ENCODE measurements around the gene ANTXRL. TPM values are rescaled to one million over a fixed set of nuclear protein-coding genes. Genes with fewer than 3 reads are reported as not detected.
"Not testable (repeated sequence)": the region's sequence is repeated elsewhere in the genome, so short reads cannot be mapped to it uniquely, and the experiment has no call there.

Gene ANTXRL
- total RNA-seq, 1 donor from 2014 or later, result not detected

DNA sequence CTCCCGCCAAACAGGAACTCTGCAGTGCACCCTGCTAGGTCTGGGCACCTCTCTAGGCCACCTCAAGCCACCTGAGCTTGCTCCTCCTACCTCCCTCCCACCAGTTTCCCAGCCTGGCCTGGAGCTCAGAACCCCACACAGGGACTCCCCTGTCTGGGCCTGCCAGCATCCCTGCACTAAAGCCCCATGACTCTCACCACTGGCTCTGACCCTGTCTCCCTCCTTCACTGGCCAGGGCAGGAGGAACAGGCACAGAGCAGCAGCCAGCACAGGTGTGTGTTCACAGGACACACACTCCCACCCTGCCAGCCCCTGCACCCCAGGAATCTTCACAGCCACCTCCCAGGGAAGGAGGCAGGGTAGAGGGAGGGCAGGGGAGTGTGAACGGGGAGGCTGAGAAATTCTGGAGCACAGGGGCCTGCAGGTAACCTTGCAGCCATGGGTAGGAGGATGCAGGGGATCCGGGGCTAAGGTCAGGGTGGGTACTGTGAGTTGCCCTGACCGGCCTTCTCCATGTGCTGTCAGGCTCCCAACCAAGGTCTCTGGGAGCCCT is 13.9 kb upstream of the ANTXRL start:
- H3K4me1 Mint-ChIP-seq (ENCODE audit: low read depth), result no peaks in the 10 kb centered on the region
- H3K36me3 Mint-ChIP-seq (ENCODE audit: low read depth), result no peaks in the 10 kb centered on the region
- H3K9me3 Mint-ChIP-seq (ENCODE audit: low read depth), result no peaks in the 10 kb centered on the region
- H3K4me3 Mint-ChIP-seq (ENCODE audit: unreplicated experiment), result no peak overlapping the region
- TF ChIP-seq, protein P1, sequence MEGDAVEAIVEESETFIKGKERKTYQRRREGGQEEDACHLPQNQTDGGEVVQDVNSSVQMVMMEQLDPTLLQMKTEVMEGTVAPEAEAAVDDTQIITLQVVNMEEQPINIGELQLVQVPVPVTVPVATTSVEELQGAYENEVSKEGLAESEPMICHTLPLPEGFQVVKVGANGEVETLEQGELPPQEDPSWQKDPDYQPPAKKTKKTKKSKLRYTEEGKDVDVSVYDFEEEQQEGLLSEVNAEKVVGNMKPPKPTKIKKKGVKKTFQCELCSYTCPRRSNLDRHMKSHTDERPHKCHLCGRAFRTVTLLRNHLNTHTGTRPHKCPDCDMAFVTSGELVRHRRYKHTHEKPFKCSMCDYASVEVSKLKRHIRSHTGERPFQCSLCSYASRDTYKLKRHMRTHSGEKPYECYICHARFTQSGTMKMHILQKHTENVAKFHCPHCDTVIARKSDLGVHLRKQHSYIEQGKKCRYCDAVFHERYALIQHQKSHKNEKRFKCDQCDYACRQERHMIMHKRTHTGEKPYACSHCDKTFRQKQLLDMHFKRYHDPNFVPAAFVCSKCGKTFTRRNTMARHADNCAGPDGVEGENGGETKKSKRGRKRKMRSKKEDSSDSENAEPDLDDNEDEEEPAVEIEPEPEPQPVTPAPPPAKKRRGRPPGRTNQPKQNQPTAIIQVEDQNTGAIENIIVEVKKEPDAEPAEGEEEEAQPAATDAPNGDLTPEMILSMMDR (IDR thresholded peaks at IDR 0.05), result no peak
- DNase-seq (ENCODE audit: low spot score), result no peak
- H3K27ac Mint-ChIP-seq (ENCODE audit: unreplicated experiment), result no peak overlapping the region
- H3K27me3 Mint-ChIP-seq (ENCODE audit: low read depth), result peaks cover 30% of the 10 kb centered on the region

DNA sequence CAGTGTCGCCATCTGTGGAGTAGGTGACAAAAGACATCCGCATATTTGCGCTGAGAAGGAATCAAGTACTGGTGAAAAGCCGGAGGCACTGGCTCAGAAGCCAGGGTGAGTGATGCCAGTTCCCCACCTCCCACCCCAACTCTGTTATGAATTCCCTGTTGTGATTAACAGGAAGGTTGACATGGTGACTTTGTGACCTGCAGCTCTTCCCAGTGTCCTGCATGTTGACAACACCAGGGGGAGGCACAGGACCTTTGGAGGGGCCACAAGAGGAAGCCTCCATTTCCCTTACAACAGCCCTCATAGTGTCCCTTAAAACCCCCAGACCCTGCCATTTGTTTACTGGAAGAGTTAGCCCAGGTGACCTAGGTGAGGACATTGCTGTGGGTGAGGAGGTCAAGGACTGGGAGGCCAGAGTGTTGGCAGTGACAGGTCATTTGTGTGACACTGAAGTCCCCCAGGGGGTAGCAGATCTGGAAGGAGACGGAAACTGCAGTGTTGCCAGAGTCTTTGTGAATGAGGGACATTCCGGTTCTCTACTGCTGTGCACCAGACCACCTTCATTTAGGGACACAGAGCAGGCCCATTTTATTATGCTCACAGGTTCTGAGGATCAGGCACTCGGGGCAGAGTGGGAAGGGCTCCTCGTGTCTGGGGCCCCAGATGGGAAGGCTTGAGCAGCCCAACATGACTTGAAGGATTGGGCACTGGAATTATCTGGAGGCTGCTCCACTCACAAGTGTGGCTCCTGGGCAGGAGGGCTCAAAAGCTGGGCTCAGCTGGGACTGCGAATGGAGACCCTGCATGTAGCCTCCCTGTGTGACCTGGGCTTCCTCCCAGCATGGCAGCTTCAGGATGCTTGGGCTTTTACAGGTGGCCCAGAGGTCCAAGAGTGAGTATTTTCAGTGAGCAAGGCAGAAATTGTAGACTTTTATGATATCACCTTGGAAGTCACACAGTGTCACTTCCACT is 13.0 kb upstream of the ANTXRL start:
- TF ChIP-seq, protein P1 (IDR thresholded peaks at IDR 0.05), result no peak
- no peak for DNase-seq (ENCODE audit: low spot score)
- Mint-ChIP-seq H3K27ac (ENCODE audit: unreplicated experiment) (no peak overlapping the region), H3K36me3 (ENCODE audit: low read depth) (no peaks in the 10 kb centered on the region), H3K9me3 (ENCODE audit: low read depth) (no peaks in the 10 kb centered on the region), H3K27me3 (ENCODE audit: low read depth) (peaks cover 30% of the 10 kb centered on the region), H3K4me3 (ENCODE audit: unreplicated experiment) (no peak overlapping the region), H3K4me1 (ENCODE audit: low read depth) (no peaks in the 10 kb centered on the region)

DNA sequence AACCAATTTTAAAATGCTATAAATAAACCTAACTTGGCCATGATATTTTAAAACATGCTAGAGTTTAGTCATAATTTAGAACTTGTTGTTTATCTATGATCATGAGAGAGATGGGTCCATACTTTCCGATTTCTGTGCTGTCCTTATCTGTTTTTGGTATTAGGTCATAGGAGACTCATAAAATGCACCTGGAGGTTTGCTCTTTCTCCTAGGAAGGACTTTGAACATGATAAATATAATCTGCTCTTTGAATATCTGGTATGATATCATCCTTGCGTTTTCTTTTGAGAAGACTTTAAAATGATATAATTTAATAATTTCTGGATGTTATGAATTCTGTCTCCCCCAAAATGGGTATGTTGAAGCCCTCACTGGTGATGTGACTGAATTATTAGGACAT is 9.0 kb upstream of the ANTXRL start:
- no peak for DNase-seq (ENCODE audit: low spot score)
- H3K9me3 Mint-ChIP-seq (ENCODE audit: low read depth), result no peaks in the 10 kb centered on the region
- no peak overlapping the region for H3K4me3 Mint-ChIP-seq (ENCODE audit: unreplicated experiment)
- peaks cover 30% of the 10 kb centered on the region for H3K27me3 Mint-ChIP-seq (ENCODE audit: low read depth)
- H3K4me1 Mint-ChIP-seq (ENCODE audit: low read depth), result no peaks in the 10 kb centered on the region
- no peaks in the 10 kb centered on the region for H3K36me3 Mint-ChIP-seq (ENCODE audit: low read depth)
- H3K27ac Mint-ChIP-seq (ENCODE audit: unreplicated experiment), result no peak overlapping the region
- TF ChIP-seq, protein P1 (IDR thresholded peaks at IDR 0.05), result no peak

DNA sequence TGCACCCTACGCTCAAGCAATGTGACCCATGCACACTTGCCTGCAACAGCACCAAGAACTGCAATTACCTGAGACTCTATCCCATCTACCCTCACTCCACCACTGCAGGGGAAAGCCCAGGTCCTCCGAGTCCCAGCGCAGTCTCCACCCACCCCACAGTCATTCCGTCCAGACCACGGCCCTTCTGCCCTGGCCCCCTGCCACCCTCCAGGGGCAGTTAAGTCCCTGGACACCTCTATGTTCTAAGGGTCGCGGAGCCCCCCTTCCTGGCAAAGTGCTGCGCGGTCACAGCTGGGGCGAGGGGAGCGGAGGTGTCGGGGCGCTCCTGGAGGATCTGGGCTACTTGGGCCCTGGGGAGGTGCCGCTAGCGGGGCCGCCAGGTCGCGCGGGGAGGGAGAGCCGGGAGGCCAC is 4.4 kb upstream of the ANTXRL start:
- H3K27me3 Mint-ChIP-seq (ENCODE audit: low read depth); H3K9me3 Mint-ChIP-seq (ENCODE audit: low read depth); DNase-seq (ENCODE audit: low spot score); H3K27ac Mint-ChIP-seq (ENCODE audit: unreplicated experiment); H3K36me3 Mint-ChIP-seq (ENCODE audit: low read depth): not testable (repeated sequence)
- Mint-ChIP-seq H3K4me1 (ENCODE audit: low read depth) (peaks cover 18% of the 10 kb centered on the region), H3K4me3 (ENCODE audit: unreplicated experiment) (peak overlapping the region; percentile 28)

DNA sequence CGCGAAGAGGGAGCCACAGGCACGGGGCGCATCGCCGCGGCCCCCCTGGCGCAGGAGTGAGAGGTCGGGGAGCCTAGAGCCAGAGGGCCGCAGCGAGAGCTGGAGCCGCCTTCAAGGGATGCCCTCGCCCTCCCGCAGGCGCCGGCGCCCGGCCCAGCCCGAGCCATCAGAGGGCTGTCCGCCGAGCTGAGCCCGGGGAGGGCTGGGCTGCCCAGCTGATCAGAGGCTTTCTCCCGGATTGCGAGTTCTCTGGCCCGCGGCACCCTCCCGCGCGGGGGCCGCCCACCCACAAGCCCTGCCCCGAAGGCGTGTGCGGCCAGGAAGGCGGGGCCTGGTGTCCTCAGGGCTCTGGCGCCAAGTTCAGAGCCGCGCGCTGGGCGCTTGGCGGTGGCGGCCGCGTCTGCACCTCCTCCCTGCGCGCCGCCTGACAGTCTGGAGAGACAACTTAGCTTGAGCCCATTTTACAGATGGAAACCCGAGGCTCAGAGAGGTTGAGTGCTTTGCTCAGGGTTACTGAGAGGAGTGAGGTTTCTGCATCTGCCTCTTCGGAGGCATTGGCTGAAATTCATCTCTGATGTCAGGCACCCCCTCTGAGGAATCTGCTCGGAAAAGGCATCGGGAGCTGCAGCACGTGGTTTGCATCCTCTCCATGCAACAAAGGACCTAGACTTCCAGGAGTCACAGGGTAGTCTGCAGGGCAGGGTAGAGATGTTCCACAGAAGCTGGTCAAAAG is 3.8 kb upstream of the ANTXRL start:
- DNase-seq (ENCODE audit: low spot score), result no peak
- no peak overlapping the region for H3K27ac Mint-ChIP-seq (ENCODE audit: unreplicated experiment)
- H3K9me3 Mint-ChIP-seq (ENCODE audit: low read depth), result no peaks in the 10 kb centered on the region
- peaks cover 1% of the 10 kb centered on the region for H3K36me3 Mint-ChIP-seq (ENCODE audit: low read depth)
- peak overlapping the region; percentile 36 for H3K4me3 Mint-ChIP-seq (ENCODE audit: unreplicated experiment)
- peaks cover 2% of the 10 kb centered on the region for H3K27me3 Mint-ChIP-seq (ENCODE audit: low read depth)
- peaks cover 18% of the 10 kb centered on the region for H3K4me1 Mint-ChIP-seq (ENCODE audit: low read depth)
- TF ChIP-seq, protein P1 (IDR thresholded peaks at IDR 0.05), result no peak

Measured in chondrocyte (in vitro differentiated cells).